ENCODE data around the gene GLP2R.

Gene GLP2R

GRCh38 chr17:9895923-9896322, 70.2 kb downstream of the GLP2R start:
- Histone ChIP-seq H3K27me3 (ENCODE audit: insufficient read depth, low read depth, severe bottlenecking) (no peaks in the 10 kb centered on the region), H3K9me3 (ENCODE audit: severe bottlenecking) (no peaks in the 10 kb centered on the region), H3K36me3 (peaks cover 74% of the 10 kb centered on the region), H3K4me3 (ENCODE audit: low read depth, low read length) (no peak overlapping the region), H3K27ac (no peak overlapping the region)
- TF ChIP-seq CTCF (IDR thresholded peaks at IDR 0.05; ENCODE audit: low read depth, low read length), result no peak
- DNase-seq, result no peak

GRCh38 chr17:9897372-9897968, 71.7 kb downstream of the GLP2R start:
- H3K27ac ChIP-seq, result peak overlapping the region; percentile 82
- peak; percentile 93 for DNase-seq
- H3K4me3 ChIP-seq (ENCODE audit: low read depth, low read length), result no peak overlapping the region
- peaks cover 85% of the 10 kb centered on the region for H3K36me3 ChIP-seq
- no peaks in the 10 kb centered on the region for H3K9me3 ChIP-seq (ENCODE audit: severe bottlenecking)
- no peak for TF ChIP-seq CTCF (IDR thresholded peaks at IDR 0.05; ENCODE audit: low read depth, low read length)
- H3K27me3 ChIP-seq (ENCODE audit: insufficient read depth, low read depth, severe bottlenecking), result no peaks in the 10 kb centered on the region

GRCh38 chr17:9898812-9899211, 73.1 kb downstream of the GLP2R start:
- peak overlapping the region; percentile 22; the same call in 1 of the 2 replicates for H3K27ac ChIP-seq
- no peaks in the 10 kb centered on the region for H3K9me3 ChIP-seq (ENCODE audit: severe bottlenecking)
- H3K27me3 ChIP-seq (ENCODE audit: insufficient read depth, low read depth, severe bottlenecking), result no peaks in the 10 kb centered on the region
- no peak for DNase-seq
- peaks cover 85% of the 10 kb centered on the region for H3K36me3 ChIP-seq
- no peak overlapping the region for H3K4me3 ChIP-seq (ENCODE audit: low read depth, low read length)
- TF ChIP-seq CTCF (IDR thresholded peaks at IDR 0.05; ENCODE audit: low read depth, low read length), result no peak

GRCh38 chr17:9899280-9900043, 73.7 kb downstream of the GLP2R start:
- Histone ChIP-seq H3K9me3 (ENCODE audit: severe bottlenecking) (no peaks in the 10 kb centered on the region), H3K27me3 (ENCODE audit: insufficient read depth, low read depth, severe bottlenecking) (no peaks in the 10 kb centered on the region), H3K27ac (peak overlapping the region; percentile 67; the same call in 1 of the 2 replicates), H3K36me3 (peaks cover 84% of the 10 kb centered on the region), H3K4me3 (ENCODE audit: low read depth, low read length) (no peak overlapping the region)
- DNase-seq, result no peak
- TF ChIP-seq CTCF (IDR thresholded peaks at IDR 0.05; ENCODE audit: low read depth, low read length), result no peak

GRCh38 chr17:9900044-9900594, 74.4 kb downstream of the GLP2R start:
- no peaks in the 10 kb centered on the region for H3K9me3 ChIP-seq (ENCODE audit: severe bottlenecking)
- peak overlapping the region; percentile 67 for H3K27ac ChIP-seq
- no peak for TF ChIP-seq CTCF (IDR thresholded peaks at IDR 0.05; ENCODE audit: low read depth, low read length)
- H3K27me3 ChIP-seq (ENCODE audit: insufficient read depth, low read depth, severe bottlenecking), result no peaks in the 10 kb centered on the region
- peaks cover 80% of the 10 kb centered on the region for H3K36me3 ChIP-seq
- no peak for DNase-seq
- H3K4me3 ChIP-seq (ENCODE audit: low read depth, low read length), result no peak overlapping the region

All from WERI-Rb-1 (cell line).